Nephron (organoid): Measurements from ENCODE around the gene SOX13.

ENCODE experiments used
- H3K27ac Mint-ChIP-seq, 3 experiments: 2 replicates each; pipeline ENCODE4 v1.8.0; 2020; ENCODE audit warnings: mixed read lengths in 3 of 3, mild to moderate bottlenecking in 2 of 3, moderate library complexity in 1 of 3
- H3K27me3 Mint-ChIP-seq: 2 replicates; pipeline ENCODE4 v1.8.0; 2021; ENCODE audit warnings: low read depth, mild to moderate bottlenecking, moderate library complexity, mixed read lengths
- H3K36me3 Mint-ChIP-seq: 2 replicates; pipeline ENCODE4 v1.8.0; 2020; ENCODE audit warnings: low read depth, mixed read lengths
- H3K4me1 Mint-ChIP-seq: 2 replicates; pipeline ENCODE4 v1.8.0; 2020; ENCODE audit warnings: mixed read lengths
- H3K4me3 Mint-ChIP-seq, 3 experiments: 2 replicates each; pipeline ENCODE4 v1.8.0; 2020; ENCODE audit warnings: mild to moderate bottlenecking in 3 of 3, mixed read lengths in 3 of 3, moderate library complexity in 2 of 3
- H3K9me3 Mint-ChIP-seq: 2 replicates; pipeline ENCODE4 v1.8.0; 2020; ENCODE audit warnings: mixed read lengths
- CTCF ChIP-seq, 3 experiments: fragments of 200-600 bp; sonication (generic); IDR thresholded peaks; one replicate each; pipeline ENCODE4 v1.5.0; 2021; ENCODE audit warnings: antibody characterized with exemption in 3 of 3; ENCODE audit not compliant: unreplicated experiment in 3 of 3

The SOX13 gene

GRCh38 chr1:204065986-204066300 is 7.0 kb upstream of the SOX13 start:
- H3K36me3 Mint-ChIP-seq: no peaks in the 10 kb centered on the region
- TF ChIP-seq CTCF (IDR thresholded peaks at IDR 0.05; ENCODE audit: unreplicated experiment in 3 of 3): no peak
- H3K9me3 Mint-ChIP-seq: no peaks in the 10 kb centered on the region
- H3K27ac Mint-ChIP-seq: no peak overlapping the region
- H3K4me1 Mint-ChIP-seq: peaks cover 9% of the 10 kb centered on the region
- peaks cover 10% of the 10 kb centered on the region for H3K27me3 Mint-ChIP-seq
- H3K4me3 Mint-ChIP-seq: no peak overlapping the region

- H3K27me3 Mint-ChIP-seq: peaks cover 10% of the 10 kb centered on the region
- H3K4me3 Mint-ChIP-seq: no peak overlapping the region
- H3K9me3 Mint-ChIP-seq: no peaks in the 10 kb centered on the region
- H3K36me3 Mint-ChIP-seq: no peaks in the 10 kb centered on the region
- TF ChIP-seq CTCF (IDR thresholded peaks at IDR 0.05; ENCODE audit: unreplicated experiment in 3 of 3): no peak
- peaks cover 9% of the 10 kb centered on the region for H3K4me1 Mint-ChIP-seq
- H3K27ac Mint-ChIP-seq: no peak overlapping the region
Measured at GRCh38 chr1:204067935-204068334, 5.0 kb upstream of the SOX13 start.

- no peak overlapping the region for H3K27ac Mint-ChIP-seq
Measured at GRCh38 chr1:204069887-204070286, 3.0 kb upstream of the SOX13 start.

GRCh38 chr1:204070895-204071294 is 2.0 kb upstream of the SOX13 start:
- peaks cover 11% of the 10 kb centered on the region for H3K4me1 Mint-ChIP-seq
- peaks cover 10% of the 10 kb centered on the region for H3K27me3 Mint-ChIP-seq
- TF ChIP-seq CTCF (IDR thresholded peaks at IDR 0.05; ENCODE audit: unreplicated experiment in 3 of 3): no peak
- peak overlapping the region in 1 of 3 experiments; percentile 79 for H3K4me3 Mint-ChIP-seq
- H3K9me3 Mint-ChIP-seq: no peaks in the 10 kb centered on the region
- H3K36me3 Mint-ChIP-seq: no peaks in the 10 kb centered on the region
- no peak overlapping the region for H3K27ac Mint-ChIP-seq

More at GRCh38 chr1:204069887-204070286, 3.0 kb upstream of the SOX13 start:
- peaks cover 10% of the 10 kb centered on the region for H3K27me3 Mint-ChIP-seq
- TF ChIP-seq CTCF (IDR thresholded peaks at IDR 0.05; ENCODE audit: unreplicated experiment in 3 of 3): no peak
- H3K9me3 Mint-ChIP-seq: no peaks in the 10 kb centered on the region
- no peaks in the 10 kb centered on the region for H3K36me3 Mint-ChIP-seq
- H3K4me3 Mint-ChIP-seq: peak overlapping the region; percentile 5 to 28 (median 6)
- peaks cover 9% of the 10 kb centered on the region for H3K4me1 Mint-ChIP-seq

- peak overlapping the region; percentile 93 to 98 (median 97) for H3K4me3 Mint-ChIP-seq
- H3K36me3 Mint-ChIP-seq: no peaks in the 10 kb centered on the region
- no peak for TF ChIP-seq CTCF (IDR thresholded peaks at IDR 0.05; ENCODE audit: unreplicated experiment in 3 of 3)
- peak overlapping the region; percentile 24 to 90 (median 88) for H3K27ac Mint-ChIP-seq
- no peaks in the 10 kb centered on the region for H3K9me3 Mint-ChIP-seq
- H3K27me3 Mint-ChIP-seq: peaks cover 8% of the 10 kb centered on the region
- H3K4me1 Mint-ChIP-seq: peaks cover 34% of the 10 kb centered on the region
Measured at GRCh38 chr1:204073837-204074273, 940 bp downstream of the SOX13 start.

- Mint-ChIP-seq H3K36me3 (no peaks in the 10 kb centered on the region), H3K4me1 (peaks cover 35% of the 10 kb centered on the region), H3K9me3 (no peaks in the 10 kb centered on the region), H3K27ac (peak overlapping the region; percentile 24 to 90 (median 88)), H3K27me3 (peaks cover 8% of the 10 kb centered on the region), H3K4me3 (peak overlapping the region; percentile 93 to 98 (median 97))
- no peak for TF ChIP-seq CTCF (IDR thresholded peaks at IDR 0.05; ENCODE audit: unreplicated experiment in 3 of 3)
Measured at GRCh38 chr1:204074274-204075138, 1.6 kb downstream of the SOX13 start.
